K562 (cell line): Measurements from ENCODE around the gene C19orf12. TPM values are rescaled to one million over a fixed set of nuclear protein-coding genes. Genes with fewer than 3 reads are reported as not detected.

Source experiments
- CBX1 ChIP-seq: sonication (generic); IDR thresholded peaks from 2 replicates; pipeline ENCODE4 v1.6.1; 2016; ENCODE audit warnings: antibody characterized with exemption, low read depth, mild to moderate bottlenecking
- CHD7 ChIP-seq: fragments of 200-600 bp; sonication (generic); IDR thresholded peaks from one replicate; pipeline ENCODE4 v1.6.1; 2012; ENCODE audit warnings: mild to moderate bottlenecking, low read depth, low read length, inconsistent platforms
- HDGF ChIP-seq: fragments of 450-650 bp; IDR thresholded peaks from 2 replicates; pipeline ENCODE4 v1.6.1; 2016
- RFX1 ChIP-seq: fragments of 450-650 bp; IDR thresholded peaks from 2 replicates; pipeline ENCODE4 v1.6.1; 2016; ENCODE audit warnings: mild to moderate bottlenecking, moderate library complexity
- SETDB1 ChIP-seq: IDR thresholded peaks from one replicate; pipeline ENCODE4 v1.6.1; 2012; ENCODE audit warnings: low read length, control low read depth, inconsistent platforms
- TRIM28 ChIP-seq: fragments of 450-650 bp; IDR thresholded peaks from 2 replicates; pipeline ENCODE4 v1.6.1; 2017
- polyA plus RNA-seq, 8 experiments: library from polyadenylated mRNA; depleted of rRNA in 4 of 8; stranded (reverse) in 5 of 8; unstranded in 3 of 8; fragments of >200 nt; fragmentation: Nextera tagmentation in 2 of 8; fragmentation: Illumina TruSeq in 1 of 8; extraction: Ambion mirVana in 2 of 8; extraction: Trizol in 1 of 8; gene quantifications; 2 replicates each; pipeline versions ENCODE4 v1.2.1 to v1.2.3, GENCODE V29; 2011 to 2014; ENCODE audit warnings: inconsistent platforms in 1 of 8, missing spikeins in 1 of 8
- total RNA-seq, 7 experiments: library from RNA; depleted of rRNA in 6 of 7; stranded (reverse); fragments of >200 nt in 6 of 7; fragmentation: Illumina TruSeq in 2 of 7; extraction: Trizol in 2 of 7; gene quantifications; 2 replicates each; pipeline versions ENCODE4 v1.2.1 to v1.2.3, GENCODE V29; 2011 to 2021; ENCODE audit warnings: low replicate concordance in 1 of 7
- TF ChIP-seq, protein P1 (sequence below), 2 experiments: fragments of 450-650 bp; formaldehyde crosslinking in 1 of 2; IDR thresholded peaks; 2 replicates each; pipeline versions ENCODE4 v1.4.0 to v1.6.1; 2014 to 2020; ENCODE audit warnings: mild to moderate bottlenecking in 2 of 2, borderline replicate concordance in 1 of 2, low read depth in 1 of 2

Gene C19orf12
- total and polyA plus RNA-seq, 9 of the 15 experiments (the other 6 are each of a cell fraction or from before 2014, with no cell fraction given), result 1.9 to 14.5 (median 10.2) TPM

DNA sequence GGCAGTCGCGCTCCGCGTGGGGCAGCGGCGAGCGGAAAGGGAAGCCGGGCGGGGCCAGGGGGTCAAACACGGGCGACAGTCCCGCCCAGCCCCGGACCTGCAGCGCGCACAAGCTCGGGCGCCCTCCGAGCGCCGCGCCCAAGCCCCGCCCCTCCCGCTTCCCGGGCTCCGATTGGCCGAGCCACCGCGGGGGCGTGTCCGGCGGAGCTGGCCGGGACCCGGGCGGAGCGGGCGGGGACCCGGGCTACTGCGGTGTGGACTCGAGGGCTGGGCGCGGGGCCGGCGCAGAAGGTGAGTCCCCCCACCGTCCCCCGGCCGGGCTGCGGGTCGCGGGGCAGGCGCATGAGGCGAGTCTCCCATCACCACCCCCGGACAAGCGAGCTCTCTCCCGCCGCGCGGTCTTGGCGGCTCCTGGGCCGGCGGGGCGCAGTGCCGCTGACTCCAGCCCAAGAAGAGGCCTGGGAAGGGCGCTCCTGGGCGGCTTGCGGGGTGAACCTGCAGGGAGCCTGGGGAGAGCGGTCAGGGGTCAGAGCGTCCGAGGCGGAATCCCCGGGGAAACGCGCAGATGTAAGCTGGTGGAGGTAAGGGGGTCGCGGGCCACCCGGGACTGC is 49.7 kb downstream of the C19orf12 start, which contains the start of gene PLEKHF1 (continued):
- TF ChIP-seq, protein P1, sequence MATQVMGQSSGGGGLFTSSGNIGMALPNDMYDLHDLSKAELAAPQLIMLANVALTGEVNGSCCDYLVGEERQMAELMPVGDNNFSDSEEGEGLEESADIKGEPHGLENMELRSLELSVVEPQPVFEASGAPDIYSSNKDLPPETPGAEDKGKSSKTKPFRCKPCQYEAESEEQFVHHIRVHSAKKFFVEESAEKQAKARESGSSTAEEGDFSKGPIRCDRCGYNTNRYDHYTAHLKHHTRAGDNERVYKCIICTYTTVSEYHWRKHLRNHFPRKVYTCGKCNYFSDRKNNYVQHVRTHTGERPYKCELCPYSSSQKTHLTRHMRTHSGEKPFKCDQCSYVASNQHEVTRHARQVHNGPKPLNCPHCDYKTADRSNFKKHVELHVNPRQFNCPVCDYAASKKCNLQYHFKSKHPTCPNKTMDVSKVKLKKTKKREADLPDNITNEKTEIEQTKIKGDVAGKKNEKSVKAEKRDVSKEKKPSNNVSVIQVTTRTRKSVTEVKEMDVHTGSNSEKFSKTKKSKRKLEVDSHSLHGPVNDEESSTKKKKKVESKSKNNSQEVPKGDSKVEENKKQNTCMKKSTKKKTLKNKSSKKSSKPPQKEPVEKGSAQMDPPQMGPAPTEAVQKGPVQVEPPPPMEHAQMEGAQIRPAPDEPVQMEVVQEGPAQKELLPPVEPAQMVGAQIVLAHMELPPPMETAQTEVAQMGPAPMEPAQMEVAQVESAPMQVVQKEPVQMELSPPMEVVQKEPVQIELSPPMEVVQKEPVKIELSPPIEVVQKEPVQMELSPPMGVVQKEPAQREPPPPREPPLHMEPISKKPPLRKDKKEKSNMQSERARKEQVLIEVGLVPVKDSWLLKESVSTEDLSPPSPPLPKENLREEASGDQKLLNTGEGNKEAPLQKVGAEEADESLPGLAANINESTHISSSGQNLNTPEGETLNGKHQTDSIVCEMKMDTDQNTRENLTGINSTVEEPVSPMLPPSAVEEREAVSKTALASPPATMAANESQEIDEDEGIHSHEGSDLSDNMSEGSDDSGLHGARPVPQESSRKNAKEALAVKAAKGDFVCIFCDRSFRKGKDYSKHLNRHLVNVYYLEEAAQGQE (IDR thresholded peaks at IDR 0.05; ENCODE audit: borderline replicate concordance), result no peak
- TF ChIP-seq, protein P1 (CRISPR knock-in tag; IDR thresholded peaks at IDR 0.05; ENCODE audit: low read depth), result no peak
- TF ChIP-seq TRIM28 (no peak), SETDB1 (no peak), CHD7 (no peak), HDGF (no peak), CBX1 (peak; percentile 15; the same call in 1 of the 2 replicates), RFX1 (no peak)
